Naive thymus-derived CD8-positive, alpha-beta T cell (primary cell): ENCODE results near the gene CLCN7. TPM values are rescaled to one million over a fixed set of nuclear protein-coding genes. Genes with fewer than 3 reads are reported as not detected.

ENCODE experiments used
- ATAC-seq, 2 donors: fragments of 150-1000 bp; cut with Tn5 transposase in 1 of 2; sonication (Bioruptor Pico), chemical (Tn5 transposase) in 1 of 2; 1 replicate in 1 of 2; 2 replicates in 1 of 2; pipeline ENCODE4 v1.10.0; 2021; ENCODE audit warnings: mild to moderate bottlenecking in 2 of 2, moderate library complexity in 2 of 2
- POLR2A ChIA-PET: fragments of 350-600 bp; sonication (Branson Sonifier 250); formaldehyde crosslinking; loops from one replicate; lab custom pipeline; 2021; ENCODE audit warnings: antibody characterized with exemption; lab: Charles Lee
- DNase-seq, 10 donors: peaks; one replicate each; pipeline versions ENCODE4 v3.0.0 to v3.0.0-alpha.2; 2020 to 2022
- H3K27ac Mint-ChIP-seq, 10 donors: one replicate each; pipeline ENCODE4 v1.8.0; 2020 to 2022; ENCODE audit warnings: mild to moderate bottlenecking in 10 of 10, mixed read lengths in 10 of 10, moderate library complexity in 4 of 10, inconsistent platforms in 1 of 10
- H3K27me3 Mint-ChIP-seq, 5 donors: one replicate each; pipeline ENCODE4 v1.8.0; 2021 to 2022; ENCODE audit warnings: mixed read lengths in 5 of 5
- H3K36me3 Mint-ChIP-seq, 3 donors: one replicate each; pipeline ENCODE4 v1.8.0; 2020 to 2022; ENCODE audit warnings: mixed read lengths in 3 of 3, mild to moderate bottlenecking in 2 of 3, inconsistent platforms in 1 of 3
- H3K4me1 Mint-ChIP-seq, 4 donors: one replicate each; pipeline ENCODE4 v1.8.0; 2021 to 2022; ENCODE audit warnings: mixed read lengths in 4 of 4
- H3K4me3 Mint-ChIP-seq, 10 donors: one replicate each; pipeline ENCODE4 v1.8.0; 2020 to 2022; ENCODE audit warnings: mild to moderate bottlenecking in 10 of 10, mixed read lengths in 10 of 10, moderate library complexity in 6 of 10, inconsistent platforms in 1 of 10
- H3K9me3 Mint-ChIP-seq, 9 donors: one replicate each; pipeline ENCODE4 v1.8.0; 2020 to 2022; ENCODE audit warnings: mixed read lengths in 9 of 9, mild to moderate bottlenecking in 3 of 9, inconsistent platforms in 1 of 9, moderate library complexity in 1 of 9
- polyA plus RNA-seq, 3 donors: library from polyadenylated mRNA; unstranded; fragments of 300-500 nt; fragmentation: Illumina TruSeq; gene quantifications; one replicate each; pipeline ENCODE4 v1.2.3, GENCODE V29; 2021
- total RNA-seq, 8 experiments: library from RNA in 2 of 8; stranded (reverse) in 2 of 8; gene quantifications; one replicate each; pipeline ENCODE4 v1.2.3 and lab custom pipeline; 2021 to 2026

CLCN7 gene
- total and polyA plus RNA-seq, 5 experiments from 2014 or later: 18.7 to 116 (median 34.7) TPM

DNA sequence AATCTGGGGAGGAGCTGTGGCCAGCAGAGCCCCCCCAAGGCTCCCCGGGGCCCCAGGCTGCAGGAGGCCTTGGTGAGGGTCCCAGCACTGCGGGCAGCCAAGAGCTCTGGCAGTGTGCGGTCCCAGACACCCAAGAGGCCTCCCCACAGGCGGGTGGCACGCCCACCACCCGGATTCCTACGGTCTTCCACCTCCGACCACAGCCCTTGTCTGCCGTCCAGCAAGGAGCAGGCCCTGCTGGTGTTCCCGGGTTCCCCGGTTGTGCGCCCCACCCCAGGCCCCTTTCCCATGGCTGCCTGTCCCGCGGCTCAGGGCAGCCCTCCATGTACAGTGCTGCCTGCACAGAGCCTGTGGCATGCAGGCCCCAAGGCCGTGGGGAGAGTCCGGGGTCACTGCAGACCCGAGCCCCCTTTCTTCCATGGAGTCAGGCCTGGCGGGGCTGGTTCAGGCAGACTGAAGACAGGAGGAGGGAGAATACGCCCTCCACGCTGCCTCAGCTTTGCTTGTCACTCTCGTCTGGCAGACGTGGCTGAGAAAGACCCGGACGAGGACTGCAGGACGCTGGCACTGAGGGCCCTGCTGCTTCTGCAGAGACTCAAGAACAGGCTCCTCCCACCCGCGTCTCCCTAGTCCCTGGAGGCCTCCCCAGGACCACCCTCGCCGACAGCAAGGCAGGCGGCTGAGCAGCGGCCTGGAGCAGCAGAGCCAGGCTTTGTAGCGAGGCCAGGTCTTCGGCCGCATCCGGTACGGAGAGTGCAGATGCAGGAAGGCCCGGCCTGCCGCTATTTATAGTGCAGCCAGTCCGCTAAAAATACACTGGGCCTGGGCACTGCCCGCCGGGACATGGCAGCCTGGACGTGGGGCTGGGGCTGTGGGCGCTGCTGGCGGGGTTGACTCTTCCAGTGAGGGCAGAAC, 34.7 kb upstream of the CLCN7 start:
- H3K27ac Mint-ChIP-seq: no peak overlapping the region
- no peak overlapping the region for H3K4me3 Mint-ChIP-seq
- peaks cover 0 to 4% (median 0%) of the 10 kb centered on the region in 4 donors for H3K4me1 Mint-ChIP-seq
- H3K9me3 Mint-ChIP-seq: peaks cover 0 to 6% (median 0%) of the 10 kb centered on the region in 9 donors
- no peak for DNase-seq
- POLR2A ChIA-PET: interaction anchor here (1.2 to 2.4 kb wide), 2 partner anchors 16 to 24 kb away, joined by 3 to 7 read pairs; partner anchors contain the start of gene TMEM204
- no peaks in the 10 kb centered on the region for H3K27me3 Mint-ChIP-seq
- ATAC-seq: no peak
- peaks cover 0 to 14% (median 3%) of the 10 kb centered on the region in 3 donors for H3K36me3 Mint-ChIP-seq

DNA sequence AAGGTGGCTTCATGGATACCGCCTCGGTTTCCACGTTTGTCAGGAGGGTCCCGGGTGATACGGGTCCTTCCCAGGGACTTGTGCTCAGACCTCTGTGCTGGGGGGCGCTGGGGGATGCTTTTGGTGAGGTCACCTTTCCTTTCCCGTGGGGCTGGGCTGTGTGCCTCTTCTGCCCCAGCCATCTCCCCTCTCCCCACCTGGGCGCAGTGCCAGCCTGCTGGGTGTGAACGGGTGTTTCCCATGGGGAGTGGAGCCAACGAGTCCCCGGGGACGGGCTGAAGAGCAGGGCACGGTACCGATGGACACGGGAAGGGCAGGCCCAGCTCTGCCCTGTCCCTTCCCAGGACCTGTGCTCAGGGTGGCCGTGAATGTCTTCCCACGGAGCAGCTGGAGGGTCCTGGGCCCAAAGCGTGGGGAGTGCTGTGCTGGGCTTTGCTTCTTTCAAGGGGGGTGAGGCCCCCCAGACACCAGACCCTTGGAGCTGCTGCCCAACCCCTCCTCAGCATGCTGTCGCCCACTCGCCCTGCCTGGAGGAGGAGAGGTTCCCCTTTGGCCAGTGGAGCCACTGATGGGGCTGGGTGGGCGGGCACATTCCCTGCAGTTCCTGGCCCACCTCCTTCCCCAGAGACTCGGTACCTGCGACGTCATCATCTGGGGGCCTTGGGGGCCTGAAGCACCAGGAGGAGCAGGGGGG, 33.8 kb upstream of the CLCN7 start:
- Mint-ChIP-seq H3K9me3 (peaks cover 0 to 4% (median 0%) of the 10 kb centered on the region in 9 donors), H3K36me3 (peaks cover 0 to 13% (median 0%) of the 10 kb centered on the region in 3 donors), H3K4me1 (peaks cover 0 to 4% (median 0%) of the 10 kb centered on the region in 4 donors), H3K4me3 (no peak overlapping the region), H3K27me3 (no peaks in the 10 kb centered on the region), H3K27ac (no peak overlapping the region)
- ATAC-seq (no peak), DNase-seq (no peak)
- POLR2A ChIA-PET: no interaction called here

DNA sequence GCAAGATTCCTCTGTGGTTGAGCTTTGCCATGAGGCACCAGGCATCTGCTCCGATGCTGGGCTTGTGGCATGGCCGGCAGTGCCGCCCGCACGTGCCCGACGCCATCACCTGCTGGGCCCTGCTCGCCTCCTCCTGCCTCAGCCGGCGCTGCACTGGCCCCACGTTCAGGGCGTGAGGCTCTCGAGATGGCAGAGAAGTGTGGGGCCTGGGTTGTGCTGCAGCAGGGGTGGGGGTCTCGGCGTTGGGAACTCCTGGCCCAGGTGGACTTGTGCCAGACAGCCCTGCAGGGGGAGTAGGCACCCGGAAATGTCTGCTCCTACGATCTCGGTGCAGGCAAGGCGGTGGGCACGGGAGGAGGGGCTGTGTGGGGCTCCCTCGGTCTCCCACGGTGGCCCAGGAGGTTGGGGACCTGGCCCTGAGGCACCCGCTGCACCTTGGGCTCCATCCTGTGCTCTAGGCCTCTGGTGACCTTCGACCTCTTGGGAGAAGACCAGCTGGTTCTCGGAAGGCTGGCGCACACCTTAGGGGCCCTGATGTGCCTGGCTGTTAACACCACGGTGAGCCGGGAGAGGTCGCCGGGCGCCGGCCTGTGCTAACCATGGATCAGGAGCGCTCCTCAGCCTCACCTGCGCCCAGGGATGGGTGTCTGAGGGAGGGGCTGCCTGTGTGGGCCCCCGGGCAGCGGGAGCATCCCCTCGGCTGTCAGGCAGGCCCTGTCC, 31.8 kb upstream of the CLCN7 start:
- ATAC-seq: no peak
- DNase-seq: no peak
- peaks cover 0 to 16% (median 4%) of the 10 kb centered on the region in 3 donors for H3K36me3 Mint-ChIP-seq
- H3K27ac Mint-ChIP-seq: peak overlapping the region in 1 of 10 donors; percentile 29
- H3K9me3 Mint-ChIP-seq: no peaks in the 10 kb centered on the region
- H3K4me3 Mint-ChIP-seq: no peak overlapping the region
- POLR2A ChIA-PET: no interaction called here
- H3K4me1 Mint-ChIP-seq: peaks cover 0 to 3% (median 0%) of the 10 kb centered on the region in 4 donors
- no peaks in the 10 kb centered on the region for H3K27me3 Mint-ChIP-seq

DNA sequence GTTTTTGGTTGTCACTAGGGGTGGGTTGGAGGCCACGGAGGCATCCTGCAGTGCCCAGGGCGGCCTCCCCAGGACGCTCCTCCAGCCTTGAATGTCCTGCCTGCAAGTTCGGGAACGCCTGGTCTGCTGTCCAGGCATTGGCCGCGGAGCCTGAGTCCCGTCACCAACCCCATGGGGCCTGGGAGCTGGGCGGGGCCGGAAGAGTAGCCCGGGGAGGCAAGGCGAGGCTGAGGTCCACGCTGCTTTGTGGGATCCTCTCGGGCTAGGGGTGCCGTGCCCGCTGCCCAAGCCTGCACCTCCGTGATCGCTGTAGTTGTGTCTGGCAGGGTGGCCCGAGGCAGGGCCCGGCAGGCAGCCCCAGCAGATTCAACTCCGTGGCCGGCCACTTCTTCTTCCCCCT, 31.1 kb upstream of the CLCN7 start:
- DNase-seq (no peak), ATAC-seq (no peak)
- POLR2A ChIA-PET: no interaction called here
- no peaks in the 10 kb centered on the region for H3K9me3 Mint-ChIP-seq
- H3K4me3 Mint-ChIP-seq: no peak overlapping the region
- peaks cover 0 to 16% (median 4%) of the 10 kb centered on the region in 3 donors for H3K36me3 Mint-ChIP-seq
- H3K4me1 Mint-ChIP-seq: peaks cover 0 to 1% (median 0%) of the 10 kb centered on the region in 4 donors
- H3K27ac Mint-ChIP-seq: no peak overlapping the region
- H3K27me3 Mint-ChIP-seq: no peaks in the 10 kb centered on the region

DNA sequence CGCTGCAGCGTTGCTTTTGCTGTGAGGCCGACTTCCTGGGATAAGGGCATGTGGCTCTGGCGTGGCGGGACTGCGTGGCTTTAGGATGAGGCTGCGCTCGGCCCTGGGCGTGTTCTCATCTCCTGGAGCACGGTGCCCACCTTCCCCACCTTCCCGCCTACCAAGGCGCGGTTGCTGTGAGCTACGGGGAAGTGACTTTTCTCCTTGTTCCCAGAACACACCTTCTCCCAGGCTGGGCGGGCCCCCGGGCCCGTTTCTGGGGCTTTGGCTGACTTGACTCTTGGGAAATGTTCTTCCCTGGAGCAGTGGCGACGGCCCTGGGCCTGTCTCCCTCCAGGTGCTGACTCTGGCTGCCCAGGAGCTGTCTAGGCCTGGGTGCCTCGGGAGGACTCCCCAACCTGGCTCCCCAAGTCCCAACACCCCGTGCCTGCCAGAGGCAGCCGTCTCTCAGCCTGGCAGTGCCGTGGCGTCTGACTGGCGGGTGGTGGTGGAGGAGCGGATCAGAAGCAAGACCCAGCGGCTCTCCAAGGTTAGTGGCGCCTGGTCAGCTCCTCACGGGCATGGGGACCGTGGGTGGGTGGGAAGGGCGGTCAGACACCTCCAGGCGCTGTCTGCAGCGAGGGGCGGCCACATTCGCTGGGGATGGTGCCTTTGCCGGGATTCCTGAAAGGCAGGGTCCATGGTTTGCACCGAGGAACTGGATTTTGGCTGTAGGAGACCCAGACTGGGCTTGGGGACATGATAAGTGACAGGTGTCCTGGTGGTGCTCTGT, 30.4 kb upstream of the CLCN7 start:
- DNase-seq (no peak), ATAC-seq (no peak)
- H3K36me3 Mint-ChIP-seq: peaks cover 0 to 14% (median 4%) of the 10 kb centered on the region in 3 donors
- no peak overlapping the region for H3K27ac Mint-ChIP-seq
- peaks cover 0 to 1% (median 0%) of the 10 kb centered on the region in 4 donors for H3K4me1 Mint-ChIP-seq
- POLR2A ChIA-PET: no interaction called here
- no peaks in the 10 kb centered on the region for H3K9me3 Mint-ChIP-seq
- no peak overlapping the region for H3K4me3 Mint-ChIP-seq
- no peaks in the 10 kb centered on the region for H3K27me3 Mint-ChIP-seq

DNA sequence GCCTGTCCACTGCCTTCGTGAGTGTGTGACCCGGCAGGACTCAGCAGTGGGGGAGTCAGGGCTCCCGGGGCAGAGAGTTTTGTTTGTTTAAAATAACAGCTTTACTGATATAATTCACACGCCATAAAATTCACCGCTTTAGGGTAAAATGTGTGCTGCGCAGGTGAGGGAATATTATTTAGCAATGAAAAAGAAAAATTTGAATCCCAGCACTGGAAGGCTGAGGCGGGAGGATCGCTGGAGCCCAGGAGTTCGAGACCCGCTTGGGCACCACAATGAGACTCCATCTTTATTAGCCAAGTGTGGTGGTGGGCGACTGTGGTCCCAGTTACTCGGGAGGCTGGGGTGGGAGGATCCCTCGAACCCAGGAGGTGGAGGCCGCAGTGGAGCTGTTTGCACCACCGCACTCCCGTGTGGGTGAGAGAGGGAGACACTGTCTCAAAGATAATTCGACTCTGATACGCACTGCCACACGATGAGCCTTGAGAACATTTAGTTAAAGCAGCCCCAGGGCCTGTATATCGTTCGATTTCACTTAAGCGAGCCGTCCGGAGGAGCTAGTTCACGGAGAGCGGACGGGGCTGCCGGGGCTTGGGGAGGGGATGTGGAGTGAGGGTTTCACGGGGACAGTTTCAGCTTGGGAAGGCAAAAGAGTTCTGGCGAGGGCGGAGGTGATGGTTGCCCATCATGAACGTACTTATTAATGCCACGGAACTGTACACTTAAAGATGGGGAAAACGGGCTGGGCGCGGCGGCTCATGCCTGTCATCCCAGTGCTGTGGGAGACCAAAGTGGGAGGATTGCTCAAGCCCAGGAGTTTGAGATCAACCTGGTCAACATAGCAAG, 28.5 kb upstream of the CLCN7 start:
- peaks cover 0 to 1% (median 0%) of the 10 kb centered on the region in 4 donors for H3K4me1 Mint-ChIP-seq
- H3K27me3 Mint-ChIP-seq: no peaks in the 10 kb centered on the region

DNA sequence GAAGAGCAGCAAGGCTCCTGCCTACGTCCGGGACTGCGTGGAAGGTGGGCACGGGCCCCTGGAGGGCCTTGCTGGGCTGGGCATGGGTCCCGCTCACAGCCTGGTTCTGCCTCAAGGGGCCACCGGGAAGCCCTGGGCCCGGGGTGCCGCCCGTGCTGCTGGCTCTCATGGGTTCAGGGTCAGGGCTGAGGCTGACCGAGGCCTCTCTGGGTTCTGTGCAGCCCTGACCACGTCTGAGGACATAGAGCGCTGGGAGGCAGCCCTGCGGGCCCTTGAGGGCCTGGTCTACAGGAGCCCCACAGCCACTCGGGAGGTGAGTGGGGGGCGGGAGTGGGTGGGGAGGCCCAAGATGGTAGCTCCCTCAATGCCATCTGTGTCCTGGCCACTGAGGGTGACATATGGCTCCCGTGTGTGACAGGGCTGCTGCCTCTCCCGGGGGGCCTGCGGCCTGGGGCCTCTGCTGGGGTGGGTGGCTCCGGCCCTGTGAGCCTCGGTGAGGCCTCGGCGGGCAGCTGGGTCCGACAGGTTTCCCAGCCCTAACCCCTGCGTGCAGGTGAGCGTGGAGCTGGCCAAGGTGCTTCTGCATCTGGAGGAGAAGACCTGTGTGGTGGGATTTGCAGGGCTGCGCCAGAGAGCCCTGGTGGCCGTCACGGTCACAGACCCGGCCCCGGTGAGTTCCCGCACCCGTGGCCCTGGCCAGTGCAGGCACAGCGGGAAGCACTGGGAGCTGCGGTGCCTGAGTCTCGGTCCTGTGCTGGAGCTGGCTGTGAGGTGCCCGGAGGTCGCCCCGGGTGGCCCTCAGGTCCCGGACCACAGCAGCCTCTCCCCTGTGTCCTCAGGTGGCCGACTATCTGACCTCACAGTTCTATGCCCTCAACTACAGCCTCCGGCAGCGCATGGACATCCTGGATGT, 27.5 kb upstream of the CLCN7 start:
- Mint-ChIP-seq H3K4me3 (no peak overlapping the region), H3K9me3 (no peaks in the 10 kb centered on the region), H3K4me1 (peaks cover 0 to 1% (median 0%) of the 10 kb centered on the region in 4 donors), H3K27me3 (no peaks in the 10 kb centered on the region), H3K36me3 (peaks cover 0 to 26% (median 4%) of the 10 kb centered on the region in 3 donors), H3K27ac (no peak overlapping the region)
- POLR2A ChIA-PET: interaction anchor here (0.6 to 1.0 kb wide), 4 partner anchors 10 to 204 kb away, joined by 3 to 9 read pairs (median 3); partner anchors contain the start of gene MAPK8IP3
- ATAC-seq: no peak
- DNase-seq: no peak

More for the DNA sequence above, 28.5 kb upstream of the CLCN7 start:
- no peak for ATAC-seq
- Mint-ChIP-seq H3K27ac (no peak overlapping the region), H3K36me3 (peaks cover 0 to 16% (median 4%) of the 10 kb centered on the region in 3 donors), H3K4me3 (no peak overlapping the region), H3K9me3 (no peaks in the 10 kb centered on the region)
- POLR2A ChIA-PET: interaction anchor here (0.6 to 0.7 kb wide), 3 partner anchors 11 to 529 kb away, joined by 3 read pairs; partner anchors contain the start of gene MAPK8IP3
- no peak for DNase-seq

DNA sequence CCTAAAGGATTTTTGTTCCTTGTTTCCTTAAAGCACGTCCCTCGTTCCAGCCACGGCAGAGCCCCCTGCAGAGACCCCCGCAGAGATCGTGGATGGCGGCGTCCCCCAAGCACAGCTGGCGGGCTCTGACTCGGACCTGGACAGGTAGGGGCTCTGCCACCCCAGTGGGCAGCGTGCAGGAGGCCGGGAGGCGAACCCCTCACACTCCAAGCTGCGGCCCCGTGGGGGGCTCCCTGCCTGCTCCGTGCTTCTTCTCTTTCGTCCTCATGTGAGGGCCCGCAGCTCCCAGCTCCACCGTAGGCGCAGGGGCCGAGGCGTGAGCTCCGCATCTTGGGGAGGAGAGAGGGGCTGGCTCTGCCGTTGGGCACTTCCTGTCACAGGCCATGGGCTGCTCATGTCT, 26.8 kb upstream of the CLCN7 start:
- no peak overlapping the region for H3K4me3 Mint-ChIP-seq
- peaks cover 0 to 4% (median 0%) of the 10 kb centered on the region in 4 donors for H3K4me1 Mint-ChIP-seq
- no peaks in the 10 kb centered on the region for H3K9me3 Mint-ChIP-seq
- H3K36me3 Mint-ChIP-seq: peaks cover 0 to 32% (median 4%) of the 10 kb centered on the region in 3 donors
- H3K27ac Mint-ChIP-seq: no peak overlapping the region
- DNase-seq (no peak), ATAC-seq (no peak)
- H3K27me3 Mint-ChIP-seq: no peaks in the 10 kb centered on the region
- POLR2A ChIA-PET: interaction anchor here (1.0 kb wide), 1 partner anchor 84 kb away, joined by 9 read pairs; no protein-coding TSS in a partner anchor

DNA sequence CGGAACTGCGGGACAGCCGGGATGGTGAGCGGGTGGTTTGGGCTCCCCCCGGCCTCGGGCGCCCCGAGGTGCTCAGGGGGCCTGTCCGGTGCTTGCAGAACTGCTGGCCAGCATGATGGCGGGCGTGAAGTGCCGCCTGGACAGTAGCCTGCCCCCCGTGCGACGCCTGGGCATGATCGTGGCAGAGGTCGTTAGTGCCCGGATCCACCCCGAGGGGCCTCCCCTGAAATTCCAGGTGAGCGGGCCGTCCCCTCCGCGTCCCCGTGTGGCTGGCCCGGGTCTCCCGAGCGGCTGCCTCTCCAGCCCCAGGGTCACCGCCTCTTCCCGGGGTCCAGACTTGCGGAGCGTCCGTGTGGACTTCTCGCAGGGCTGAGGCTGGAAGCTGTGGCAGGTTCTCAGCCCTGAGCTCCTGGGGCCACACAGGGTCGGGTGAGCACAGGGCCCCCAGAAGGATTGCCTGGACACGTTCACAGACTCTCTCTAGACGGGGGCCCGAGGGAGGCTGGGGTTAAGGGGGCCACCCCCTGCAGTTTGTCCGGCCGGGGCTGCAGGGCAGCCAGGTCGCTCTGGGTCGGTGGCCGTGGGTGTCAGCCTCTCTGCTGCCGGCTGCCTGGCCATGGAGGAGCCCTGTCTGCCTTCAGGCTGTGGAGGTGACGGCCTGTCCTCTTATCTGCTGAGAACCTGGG, 25.8 kb upstream of the CLCN7 start:
- peaks cover 0 to 5% (median 0%) of the 10 kb centered on the region in 4 donors for H3K4me1 Mint-ChIP-seq
- no peak overlapping the region for H3K27ac Mint-ChIP-seq
- H3K36me3 Mint-ChIP-seq: peaks cover 0 to 34% (median 4%) of the 10 kb centered on the region in 3 donors
- no peaks in the 10 kb centered on the region for H3K9me3 Mint-ChIP-seq
- no peak overlapping the region for H3K4me3 Mint-ChIP-seq
- H3K27me3 Mint-ChIP-seq: no peaks in the 10 kb centered on the region
- DNase-seq (no peak), ATAC-seq (no peak)
- POLR2A ChIA-PET: no interaction called here
